GM12878 (cell line): ENCODE data around the gene AKT1S1. TPM values are rescaled to one million over a fixed set of nuclear protein-coding genes. Genes with fewer than 3 reads are reported as not detected.

ENCODE experiments used
- ATAC-seq: fragments of 200-7000 bp; cut with Tn5 transposase; 3 replicates; pipeline ENCODE4 v1.9.1; 2020; ENCODE audit warnings: mild to moderate bottlenecking, moderate library complexity
- BruUV-seq: library from RNA; stranded (reverse); fragments of 400-500 nt; replicated peaks from 2 replicates; lab custom pipeline; 2021; lab: Mats Ljungman, UMichigan
- CTCF ChIA-PET: fragments of 300-600 bp; sonication (Branson Sonifier 250); formaldehyde crosslinking; extraction: SDS; loops from one replicate; lab custom pipeline; 2021; ENCODE audit warnings: inconsistent platforms; lab: Yijun Ruan, JAX
- POLR2A ChIA-PET: fragments of 350-600 bp; formaldehyde crosslinking; extraction: SDS; loops from one replicate; lab custom pipeline; 2021; ENCODE audit warnings: inconsistent platforms; lab: Charles Lee
- RAD21 ChIA-PET: fragments of 300-600 bp; sonication (Branson Sonifier 250); formaldehyde crosslinking; loops from one replicate; lab custom pipeline; 2023; ENCODE audit warnings: antibody characterized with exemption; ENCODE audit not compliant: unreplicated experiment; lab: Charles Lee
- SMC1A ChIA-PET: fragments of 300-600 bp; sonication (Branson Sonifier 250); formaldehyde crosslinking; loops from one replicate; lab custom pipeline; 2023; ENCODE audit not compliant: unreplicated experiment, uncharacterized antibody; lab: Charles Lee
- DNase-seq: peaks from one replicate; pipeline ENCODE4 v3.0.0-alpha.2; 2011; ENCODE audit warnings: low read depth, low spot score
- FAIRE-seq: peaks from 3 replicates; lab custom pipeline; 2011; peaks lifted over from hg19 to GRCh38; lab: Jason Lieb, UNC
- H2AFZ ChIP-seq: 2 replicates; pipeline ENCODE4 v1.6.0; 2011; ENCODE audit warnings: low read depth, low read length, control low read depth; ENCODE audit not compliant: control insufficient read depth
- H3K27ac ChIP-seq: 2 replicates; pipeline ENCODE4 v1.5.1; 2011; ENCODE audit warnings: control low read depth; ENCODE audit not compliant: control insufficient read depth, insufficient read depth
- H3K27me3 ChIP-seq, 2 experiments: replicated peaks in 1 of 2; 2 replicates each; pipeline versions ENCODE4 v1.6.0 to v1.6.1; 2011; ENCODE audit warnings: low read length in 1 of 2; ENCODE audit not compliant: control insufficient read depth in 2 of 2, insufficient read depth in 2 of 2
- H3K36me3 ChIP-seq, 2 experiments: 2 replicates each; pipeline ENCODE4 v1.5.1; 2011; ENCODE audit warnings: low read length in 1 of 2; ENCODE audit not compliant: control insufficient read depth in 2 of 2, insufficient read depth in 2 of 2
- H3K4me1 ChIP-seq: 2 replicates; pipeline ENCODE4 v1.6.1; 2011; ENCODE audit warnings: mild to moderate bottlenecking, low read length, moderate library complexity, mixed read lengths; ENCODE audit not compliant: control insufficient read depth, insufficient read depth
- H3K4me2 ChIP-seq: 2 replicates; pipeline ENCODE4 v1.6.0; 2011; ENCODE audit warnings: control low read depth; ENCODE audit not compliant: control insufficient read depth, insufficient read depth
- H3K4me3 ChIP-seq: fragments of 200-600 bp; sonication (generic); 2 replicates; pipeline ENCODE4 v1.5.1; 2016
- H3K79me2 ChIP-seq: 2 replicates; pipeline ENCODE4 v1.6.0; 2011; ENCODE audit warnings: low read length; ENCODE audit not compliant: control insufficient read depth, insufficient read depth
- H3K9ac ChIP-seq: 2 replicates; pipeline ENCODE4 v1.8.0; 2011; ENCODE audit warnings: low read length, control low read depth, mixed read lengths; ENCODE audit not compliant: control insufficient read depth, insufficient read depth
- H3K9me3 ChIP-seq: replicated peaks from 3 replicates; pipeline ENCODE4 v1.5.1; 2011; ENCODE audit warnings: mild to moderate bottlenecking, low read length; ENCODE audit not compliant: control insufficient read depth, insufficient read depth
- H4K20me1 ChIP-seq: 2 replicates; pipeline ENCODE4 v1.6.0; 2011; ENCODE audit not compliant: control insufficient read depth, insufficient read depth
- POLR2AphosphoS2 ChIP-seq: IDR thresholded peaks from 2 replicates; pipeline ENCODE4 v1.6.1; 2011; ENCODE audit warnings: low read depth, mild to moderate bottlenecking, low read length, improper control_type of control experiment, moderate library complexity
- WGBS: methylation state at CpG from one replicate; pipeline ENCODE4 v1.1.6; 2016; ENCODE audit warnings: low lambda C conversion rate; ENCODE audit not compliant: insufficient replicate concordance, insufficient coverage; ENCODE audit errors: missing lambda C conversion rate; 5-methylcytosine and 5-hydroxymethylcytosine counted together
- in situ Hi-C: fragments of 300-500 bp; cut with MboI; formaldehyde crosslinking; loops from 9 replicates; pipeline ENCODE4 v1.14.3; 2018; ENCODE audit warnings: mixed read lengths
- intact Hi-C: fragments of 100-400 bp; cut with micrococcal nuclease; formaldehyde crosslinking; loops from one replicate; pipeline ENCODE4 v1.14.2; 2022; ENCODE audit not compliant: unreplicated experiment
- polyA plus RNA-seq, 11 experiments: library from polyadenylated mRNA; depleted of rRNA in 4 of 11; unstranded in 6 of 11; stranded (reverse) in 5 of 11; fragments of >200 nt; fragmentation: Nextera tagmentation in 4 of 11; fragmentation: Illumina TruSeq in 1 of 11; extraction: Ambion mirVana in 4 of 11; extraction: Trizol in 1 of 11; gene quantifications; 1 replicate in 1 of 11; 2 replicates in 10 of 11; pipeline versions ENCODE4 v1.2.1 to v1.2.3, GENCODE V29; 2011 to 2016; ENCODE audit warnings: inconsistent platforms in 2 of 11, missing spikeins in 2 of 11, low read depth in 1 of 11
- total RNA-seq, 4 experiments: library from RNA; depleted of rRNA in 3 of 4; stranded (reverse); fragments of >200 nt in 3 of 4; fragmentation: Illumina TruSeq in 1 of 4; extraction: Trizol in 1 of 4; gene quantifications; 2 replicates each; pipeline versions ENCODE4 v1.2.1 to v1.2.3, GENCODE V29; 2013 to 2021
- TF ChIP-seq, protein P1 (sequence below): fragments of 450-650 bp; formaldehyde crosslinking; IDR thresholded peaks from 2 replicates; pipeline ENCODE4 v1.4.0; 2020; ENCODE audit warnings: mild to moderate bottlenecking, moderate library complexity
- TF ChIP-seq, protein P2 (sequence below): fragments of 450-650 bp; IDR thresholded peaks from 2 replicates; pipeline ENCODE4 v1.6.1; 2016; ENCODE audit warnings: mild to moderate bottlenecking

Gene AKT1S1
- total and polyA plus RNA-seq, 10 of the 15 experiments (the other 5 are each of a cell fraction or from before 2014, with no cell fraction given) = 0.43 to 23.0 (median 12.3) TPM

DNA sequence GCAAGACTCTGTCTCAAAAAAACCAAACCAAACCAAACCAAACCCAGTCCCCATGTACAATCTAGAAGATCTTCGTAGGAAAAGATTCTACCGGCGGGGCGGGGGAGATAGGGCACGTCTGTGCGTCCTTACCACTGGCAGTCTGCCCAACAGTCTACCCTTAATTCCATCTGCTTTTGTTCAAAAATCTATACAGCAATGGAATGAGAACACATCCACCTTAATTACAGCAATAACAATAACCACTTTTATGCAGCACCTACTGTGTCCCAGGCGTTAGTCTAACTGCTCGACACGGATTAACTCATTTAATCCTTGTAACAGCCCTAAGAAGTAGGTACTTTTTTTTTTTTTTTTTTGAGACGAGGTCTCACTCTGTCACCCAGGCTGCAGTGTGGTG is 49.4 kb upstream of the AKT1S1 start:
- peaks cover 37% of the 10 kb centered on the region for H3K4me1 ChIP-seq
- CTCF ChIA-PET = interaction anchor here (1.8 to 2.6 kb wide), 2 partner anchors 9 to 18 kb away, joined by 5 to 19 read pairs; no protein-coding TSS in a partner anchor

More for the DNA sequence above, 49.4 kb upstream of the AKT1S1 start:
- no TSS peak for BruUV-seq
- ATAC-seq = no peak
- Histone ChIP-seq H3K4me3 (peak overlapping the region; percentile 92; the same call in 1 of the 2 replicates), H3K9me3 (no peaks in the 10 kb centered on the region), H2AFZ (no peak overlapping the region), H3K9ac (no peak overlapping the region; the same call in 1 of the 2 replicates), H3K79me2 (peaks cover 95% of the 10 kb centered on the region), H3K27ac (no peak overlapping the region), H3K27me3 (no peaks in the 10 kb centered on the region), H3K4me2 (peak overlapping the region; percentile 97), H4K20me1 (no peaks in the 10 kb centered on the region), H3K36me3 (peaks cover 15 to 25% of the 10 kb centered on the region in 2 experiments; a peak in 3 of 4 replicates)
- TF ChIP-seq POLR2AphosphoS2 = no peak
- TF ChIP-seq, protein P1, sequence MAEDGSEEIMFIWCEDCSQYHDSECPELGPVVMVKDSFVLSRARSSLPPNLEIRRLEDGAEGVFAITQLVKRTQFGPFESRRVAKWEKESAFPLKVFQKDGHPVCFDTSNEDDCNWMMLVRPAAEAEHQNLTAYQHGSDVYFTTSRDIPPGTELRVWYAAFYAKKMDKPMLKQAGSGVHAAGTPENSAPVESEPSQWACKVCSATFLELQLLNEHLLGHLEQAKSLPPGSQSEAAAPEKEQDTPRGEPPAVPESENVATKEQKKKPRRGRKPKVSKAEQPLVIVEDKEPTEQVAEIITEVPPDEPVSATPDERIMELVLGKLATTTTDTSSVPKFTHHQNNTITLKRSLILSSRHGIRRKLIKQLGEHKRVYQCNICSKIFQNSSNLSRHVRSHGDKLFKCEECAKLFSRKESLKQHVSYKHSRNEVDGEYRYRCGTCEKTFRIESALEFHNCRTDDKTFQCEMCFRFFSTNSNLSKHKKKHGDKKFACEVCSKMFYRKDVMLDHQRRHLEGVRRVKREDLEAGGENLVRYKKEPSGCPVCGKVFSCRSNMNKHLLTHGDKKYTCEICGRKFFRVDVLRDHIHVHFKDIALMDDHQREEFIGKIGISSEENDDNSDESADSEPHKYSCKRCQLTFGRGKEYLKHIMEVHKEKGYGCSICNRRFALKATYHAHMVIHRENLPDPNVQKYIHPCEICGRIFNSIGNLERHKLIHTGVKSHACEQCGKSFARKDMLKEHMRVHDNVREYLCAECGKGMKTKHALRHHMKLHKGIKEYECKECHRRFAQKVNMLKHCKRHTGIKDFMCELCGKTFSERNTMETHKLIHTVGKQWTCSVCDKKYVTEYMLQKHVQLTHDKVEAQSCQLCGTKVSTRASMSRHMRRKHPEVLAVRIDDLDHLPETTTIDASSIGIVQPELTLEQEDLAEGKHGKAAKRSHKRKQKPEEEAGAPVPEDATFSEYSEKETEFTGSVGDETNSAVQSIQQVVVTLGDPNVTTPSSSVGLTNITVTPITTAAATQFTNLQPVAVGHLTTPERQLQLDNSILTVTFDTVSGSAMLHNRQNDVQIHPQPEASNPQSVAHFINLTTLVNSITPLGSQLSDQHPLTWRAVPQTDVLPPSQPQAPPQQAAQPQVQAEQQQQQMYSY (CRISPR knock-in tag) = no peak
- TF ChIP-seq, protein P2, sequence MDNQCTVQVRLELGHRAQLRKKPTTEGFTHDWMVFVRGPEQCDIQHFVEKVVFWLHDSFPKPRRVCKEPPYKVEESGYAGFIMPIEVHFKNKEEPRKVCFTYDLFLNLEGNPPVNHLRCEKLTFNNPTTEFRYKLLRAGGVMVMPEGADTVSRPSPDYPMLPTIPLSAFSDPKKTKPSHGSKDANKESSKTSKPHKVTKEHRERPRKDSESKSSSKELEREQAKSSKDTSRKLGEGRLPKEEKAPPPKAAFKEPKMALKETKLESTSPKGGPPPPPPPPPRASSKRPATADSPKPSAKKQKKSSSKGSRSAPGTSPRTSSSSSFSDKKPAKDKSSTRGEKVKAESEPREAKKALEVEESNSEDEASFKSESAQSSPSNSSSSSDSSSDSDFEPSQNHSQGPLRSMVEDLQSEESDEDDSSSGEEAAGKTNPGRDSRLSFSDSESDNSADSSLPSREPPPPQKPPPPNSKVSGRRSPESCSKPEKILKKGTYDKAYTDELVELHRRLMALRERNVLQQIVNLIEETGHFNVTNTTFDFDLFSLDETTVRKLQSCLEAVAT = 0 out of 2 replicates have a peak, but pooled peaks have one; percentile 45
- in situ Hi-C loops (no loop called here), intact Hi-C loops (loop anchor here (5.0 kb wide), 1 partner anchor 49 kb away; the partner anchor contains the start of genes AKT1S1 and TBC1D17)
- no peak for DNase-seq
- no peak for FAIRE-seq
- ChIA-PET SMC1A (interaction anchor here (4.8 kb wide), 2 partner anchors 14 to 32 kb away, joined by 48 to 78 read pairs; partner anchors contain the start of gene IL4I1), RAD21 (interaction anchor here (3.1 to 5.0 kb wide), 3 partner anchors 14 to 36 kb away, joined by 10 to 66 read pairs (median 40); partner anchors contain the start of gene IL4I1), POLR2A (interaction anchor here (0.6 to 5.8 kb wide), 6 partner anchors 9 to 74 kb away, joined by 3 to 113 read pairs (median 10); partner anchors contain the start of gene IL4I1)
- WGBS = 97% methylated on average over 9 of the region's 10 CpGs
